ENCODE measurements around the gene OXER1. TPM values are rescaled to one million over a fixed set of nuclear protein-coding genes. Genes with fewer than 3 reads are reported as not detected.

OXER1 gene
- total and polyA plus RNA-seq, 2 of the 13 experiments (the other 11 are each of a cell fraction or from before 2014, with no cell fraction given): 8.0 to 9.0 TPM

GRCh38 chr2:42762823-42763804 lies 821 bp downstream of the OXER1 start (continued):
- TF ChIP-seq ZNF280D (CRISPR knock-in tag; IDR thresholded peaks at IDR 0.05) (no peak), MYNN (CRISPR knock-in tag; IDR thresholded peaks at IDR 0.05; ENCODE audit: low read depth) (no peak), NFE2L1 (CRISPR knock-in tag; IDR thresholded peaks at IDR 0.05; ENCODE audit: borderline replicate concordance) (0 out of 2 replicates have a peak, but pooled peaks have one; percentile 3), ZNF724P (CRISPR knock-in tag; IDR thresholded peaks at IDR 0.05; ENCODE audit: borderline replicate concordance) (no peak), KDM5B (CRISPR knock-in tag; IDR thresholded peaks at IDR 0.05; ENCODE audit: borderline replicate concordance) (peak; percentile 21; the same call in 1 of the 2 replicates), PAF1 (CRISPR knock-in tag; IDR thresholded peaks at IDR 0.05) (0 out of 2 replicates have a peak, but pooled peaks have one; percentile 24), ZNF263 (CRISPR knock-in tag; IDR thresholded peaks at IDR 0.05) (no peak), SMARCC2 (IDR thresholded peaks at IDR 0.05) (no peak), ZNF687 (CRISPR knock-in tag; IDR thresholded peaks at IDR 0.05) (peak; percentile 8; the same call in 1 of the 2 replicates), ZC3H13 (CRISPR knock-in tag; IDR thresholded peaks at IDR 0.05) (peak; percentile 83; the same call in 1 of the 2 replicates), AGO2 (optimal IDR thresholded peaks at IDR 0.05; ENCODE audit: low read depth, low read length) (peak; percentile 72), NFIB (CRISPR knock-in tag; IDR thresholded peaks at IDR 0.05; ENCODE audit: borderline replicate concordance) (no peak)
